ENCODE measurements around the gene KLF15.

Gene KLF15

GRCh38 chr3:126389112-126389793 lies 32.0 kb upstream of the KLF15 start:
- peak; percentile 75 for DNase-seq

DNA sequence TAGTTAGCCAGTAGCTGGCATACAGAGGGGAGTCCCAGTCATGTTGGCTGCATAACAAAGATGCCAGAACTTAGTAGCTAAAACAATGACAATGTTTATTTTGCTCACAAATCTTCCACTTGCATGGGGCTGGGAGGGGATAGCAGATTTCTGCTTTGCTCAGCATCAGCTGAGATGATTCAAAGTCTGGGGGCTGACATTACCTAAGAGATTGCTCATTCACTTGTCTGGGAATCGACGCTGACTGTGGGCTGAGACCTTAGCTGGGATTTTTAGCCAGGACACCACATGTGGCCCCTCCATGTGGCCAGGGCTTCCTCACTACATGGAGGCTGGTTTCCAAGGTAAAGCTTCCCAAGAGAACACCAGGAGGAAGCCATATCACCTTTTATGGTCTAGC lies 24.8 kb upstream of the KLF15 start:
- DNase-seq, result no peak

DNA sequence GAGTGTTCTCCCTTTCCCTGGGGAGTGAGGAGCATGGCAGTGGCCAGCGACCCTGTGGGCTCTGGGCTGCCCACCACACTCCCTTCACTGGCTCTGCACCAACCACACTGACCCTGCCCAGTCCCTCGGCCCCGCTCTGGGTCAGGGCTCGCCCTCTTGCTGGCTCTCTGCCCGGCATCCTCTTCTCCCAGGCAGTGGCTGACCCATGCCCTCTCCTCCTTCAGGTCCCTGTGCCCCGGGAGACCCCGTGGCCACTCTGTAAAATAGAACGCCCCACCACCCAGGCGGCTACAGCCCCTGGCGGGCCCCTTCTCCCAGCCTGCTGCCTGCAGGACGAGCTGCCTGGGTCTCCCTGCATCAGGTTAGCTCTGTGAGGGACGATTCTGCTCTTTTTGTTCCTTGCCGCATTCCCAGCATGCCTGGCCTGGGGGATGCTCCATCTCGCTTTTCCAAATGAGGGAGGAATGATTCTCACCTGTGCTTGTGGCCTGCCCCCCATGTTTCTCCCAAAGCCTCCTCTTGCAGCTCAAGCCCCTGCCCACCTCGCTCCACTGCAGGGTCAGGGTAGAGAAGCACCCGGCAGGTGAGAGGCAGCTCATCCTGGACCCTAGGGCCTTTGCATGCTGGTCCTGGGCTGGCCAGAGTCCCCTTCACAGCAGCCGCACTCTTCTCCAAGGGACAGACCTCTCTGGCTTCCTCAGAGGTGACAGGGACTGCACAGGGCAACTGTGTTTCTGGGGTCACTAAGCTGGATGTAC lies 23.0 kb upstream of the KLF15 start:
- no peak for DNase-seq

GRCh38 chr3:126378341-126378751 lies 21.1 kb upstream of the KLF15 start:
- DNase-seq, result no peak

DNA sequence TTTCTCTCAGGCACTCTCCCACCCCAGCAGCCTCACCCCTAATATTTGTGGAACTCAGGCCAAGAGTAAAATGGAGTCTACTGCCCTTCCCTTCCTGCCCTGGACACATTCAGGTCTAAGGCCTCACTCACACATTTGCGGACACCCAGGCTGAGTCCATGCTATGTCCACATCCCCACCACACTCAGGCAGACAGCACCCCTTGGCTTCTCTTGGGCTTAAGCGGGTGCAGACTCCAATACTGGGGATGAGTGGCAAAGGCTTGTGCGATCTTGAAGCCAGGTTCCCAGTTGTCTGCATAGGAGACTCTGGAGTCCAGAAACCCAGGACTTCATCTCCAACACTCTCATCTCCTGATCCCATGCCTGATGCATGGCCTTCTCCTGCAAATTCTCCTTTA lies 20.0 kb upstream of the KLF15 start:
- DNase-seq, result no peak

- no peak for DNase-seq
Observed at GRCh38 chr3:126376444-126376843, 19.2 kb upstream of the KLF15 start.

DNA sequence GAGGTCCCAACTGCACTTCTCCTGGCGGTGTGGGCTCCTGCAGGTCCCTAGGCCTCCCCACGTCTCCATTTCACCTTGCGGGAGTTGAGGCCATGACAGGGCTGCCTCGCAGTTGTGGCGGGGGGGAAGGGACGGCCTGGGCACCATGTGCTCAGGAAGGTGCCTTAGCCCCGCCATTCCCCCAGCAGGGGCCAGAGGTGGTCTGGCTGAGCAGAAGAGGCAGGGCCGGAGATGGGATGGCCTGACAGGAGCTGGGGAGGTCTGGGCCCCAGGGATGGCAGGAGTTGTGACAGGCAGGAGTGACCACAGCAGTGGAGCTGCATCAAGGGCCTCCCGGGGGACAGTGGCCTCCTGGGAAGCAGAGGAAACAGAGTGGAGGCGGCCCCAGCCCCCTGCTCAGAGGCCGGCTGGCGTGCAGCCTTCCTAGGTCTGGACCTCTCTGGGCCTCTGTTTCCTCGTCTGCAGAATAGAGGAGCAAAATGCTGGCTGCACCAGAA lies 18.7 kb upstream of the KLF15 start:
- no peak for DNase-seq

DNA sequence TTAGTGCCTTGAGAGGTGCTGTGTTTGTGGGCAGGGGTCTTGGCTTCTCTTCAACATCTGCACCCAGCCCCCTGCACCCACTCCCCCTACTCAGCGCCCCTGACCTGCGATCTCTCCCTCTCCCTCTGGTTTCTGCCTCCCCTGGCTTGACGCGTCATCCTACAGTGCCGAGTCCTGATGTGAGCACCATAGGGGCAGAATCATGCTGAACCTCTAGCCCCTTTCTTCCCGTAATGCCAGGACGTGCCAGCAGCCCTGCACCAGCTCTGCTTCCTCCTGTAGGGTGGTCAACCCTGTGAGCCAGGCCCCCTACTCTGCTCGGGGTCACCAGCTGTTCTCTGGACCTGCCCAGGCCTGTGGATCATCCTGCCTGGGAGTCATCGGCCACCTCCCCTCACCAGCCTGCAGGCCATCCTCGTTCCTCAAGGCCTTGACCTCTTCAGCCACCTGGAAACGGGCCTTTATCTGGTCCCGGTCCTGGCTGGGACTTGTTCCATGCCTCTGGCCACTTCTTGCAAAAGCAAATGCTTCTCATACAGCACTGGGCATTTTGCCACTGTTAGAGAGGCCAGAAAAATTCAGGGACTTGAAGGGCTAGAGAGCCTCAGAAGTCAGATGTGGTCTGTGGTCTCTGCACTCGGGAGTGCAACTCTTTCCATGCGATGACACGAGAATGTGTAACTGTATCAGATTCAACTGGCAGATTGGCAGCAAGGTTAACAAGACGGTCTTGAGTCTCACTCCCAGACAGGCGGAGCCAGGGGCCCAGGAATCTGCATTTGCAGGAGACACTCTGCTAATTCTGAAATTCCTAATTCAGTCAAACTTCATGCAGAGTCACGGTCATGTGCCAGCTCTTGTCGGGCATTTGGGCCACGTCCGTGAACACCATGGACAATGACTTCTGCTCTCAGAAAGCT lies 16.7 kb upstream of the KLF15 start:
- no peak for DNase-seq

DNA sequence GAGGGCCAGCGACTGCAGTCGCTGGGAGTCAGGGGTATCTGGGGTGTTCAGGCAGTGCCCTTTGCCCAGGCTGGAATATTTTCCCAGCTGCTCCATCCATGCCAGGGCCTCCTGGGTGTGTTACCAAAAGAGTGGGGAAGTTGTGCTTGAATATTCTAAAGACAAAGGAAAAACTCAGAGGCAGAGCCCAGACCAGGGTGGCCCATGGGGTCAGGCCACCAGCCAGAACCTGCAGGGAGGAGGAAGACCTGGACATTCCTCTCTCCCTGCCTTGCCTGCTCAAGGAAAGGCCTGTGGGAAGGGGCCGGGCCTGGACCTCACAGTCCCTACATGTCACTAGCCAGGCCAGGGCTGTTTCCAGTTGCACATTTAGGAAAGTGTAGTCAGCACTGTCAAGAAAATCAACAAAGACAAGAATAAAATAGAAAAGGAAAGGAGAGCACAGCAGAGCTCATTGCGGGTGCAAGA lies 16.0 kb upstream of the KLF15 start:
- no peak for DNase-seq

- DNase-seq, result no peak
Observed at GRCh38 chr3:126372413-126373145, 15.4 kb upstream of the KLF15 start.

- no peak for DNase-seq
Observed at GRCh38 chr3:126371096-126371705, 14.0 kb upstream of the KLF15 start.

DNA sequence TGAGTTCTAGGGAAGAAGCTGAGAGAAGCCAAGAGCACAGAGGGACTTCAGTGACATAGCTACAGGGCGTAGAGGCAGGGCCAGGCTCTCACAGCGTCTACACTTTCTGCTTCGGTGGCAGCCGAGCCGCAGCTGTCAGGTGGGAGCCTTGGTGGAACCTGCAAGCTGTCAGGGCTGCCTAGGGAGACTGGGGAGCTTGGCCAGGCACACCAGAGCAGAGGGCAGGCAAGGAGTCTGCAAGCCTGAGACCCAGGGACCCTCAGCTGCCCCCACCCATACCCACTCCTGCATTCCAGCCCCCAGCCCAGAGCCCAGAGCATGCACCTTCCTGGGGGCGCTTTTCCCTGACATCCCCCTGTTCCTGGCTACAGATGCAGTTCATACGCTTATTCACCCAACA lies 13.4 kb upstream of the KLF15 start:
- no peak for DNase-seq

DNA sequence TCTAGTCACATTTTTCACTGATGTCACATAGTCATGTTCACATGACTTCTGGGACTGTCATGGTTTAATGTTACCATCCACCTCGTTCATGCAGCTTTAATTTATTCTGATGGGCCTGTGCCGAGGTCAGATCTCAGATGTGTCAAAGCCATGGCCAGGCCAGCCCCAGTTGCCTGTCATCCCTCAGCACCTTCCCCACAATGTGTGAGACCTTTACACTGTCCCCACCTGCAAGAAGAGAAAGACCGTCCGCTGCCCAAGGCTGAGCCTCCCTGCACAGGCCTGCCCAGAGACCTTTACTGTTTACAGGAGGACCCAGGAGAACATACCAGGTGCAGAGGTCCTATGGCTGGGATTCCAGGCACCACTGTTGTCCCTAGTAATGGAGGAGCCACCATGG lies 12.8 kb upstream of the KLF15 start:
- no peak for DNase-seq

GRCh38 chr3:126369490-126369889 lies 12.3 kb upstream of the KLF15 start:
- no peak for DNase-seq

GRCh38 chr3:126367316-126367805 lies 10.2 kb upstream of the KLF15 start:
- no peak for DNase-seq

GRCh38 chr3:126365351-126366277 lies 8.4 kb upstream of the KLF15 start:
- DNase-seq, result no peak

DNA sequence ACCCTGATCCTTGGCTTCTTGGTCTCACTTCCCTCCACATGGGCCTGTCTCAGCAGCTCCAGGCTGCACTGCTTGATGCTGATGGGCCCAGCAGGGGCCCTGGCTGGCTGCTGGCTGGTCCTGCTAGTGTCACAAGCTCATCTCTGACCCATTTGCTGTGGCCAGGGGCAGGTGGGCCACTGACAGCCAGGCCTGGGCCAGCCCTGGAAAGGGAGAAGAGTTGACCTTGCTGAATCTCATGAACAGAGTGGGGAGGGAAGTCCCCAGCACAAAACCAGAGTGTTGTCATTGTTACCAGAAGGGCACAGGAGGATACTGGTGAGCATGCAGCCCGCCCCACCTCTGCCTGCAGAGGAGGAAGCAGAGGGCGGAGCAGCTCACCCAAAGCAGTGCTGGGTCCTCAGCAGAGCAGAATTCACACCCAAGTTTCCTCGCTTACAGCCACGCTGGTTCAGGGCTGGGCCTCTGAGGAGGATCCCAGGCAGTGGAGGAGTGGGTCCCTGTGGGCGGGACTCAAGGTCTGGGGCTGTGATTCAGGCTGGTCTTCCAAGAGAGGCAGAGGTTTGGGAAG lies 7.6 kb upstream of the KLF15 start:
- DNase-seq, result no peak

DNA sequence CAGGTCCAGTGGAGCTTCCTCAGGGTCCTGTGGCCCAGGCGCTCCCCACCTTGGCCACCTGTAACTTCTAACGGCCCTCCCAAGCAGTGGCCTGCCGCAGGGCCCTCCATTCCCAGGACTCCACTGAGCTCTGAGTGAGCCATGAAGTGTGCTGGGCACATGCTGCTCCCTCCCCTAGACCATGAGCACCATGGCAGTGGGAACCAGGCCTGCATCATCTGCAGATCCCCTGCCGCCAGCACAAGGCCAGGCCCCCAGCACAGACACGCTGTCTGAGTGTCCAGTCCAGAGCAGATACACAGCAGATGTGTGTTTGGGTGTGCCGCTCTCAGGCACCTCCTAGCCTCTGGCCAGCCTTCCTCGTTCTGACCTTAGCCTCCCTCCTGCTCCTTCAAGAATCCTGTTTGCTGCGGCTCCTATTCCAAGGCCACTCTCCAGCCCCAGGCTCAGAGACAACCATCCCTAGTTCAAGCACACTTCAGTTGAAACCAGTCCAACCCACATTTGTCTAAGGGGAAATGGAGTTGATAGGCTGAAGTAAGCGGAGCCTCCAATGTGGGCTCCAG lies 7.0 kb upstream of the KLF15 start:
- no peak for DNase-seq

DNA sequence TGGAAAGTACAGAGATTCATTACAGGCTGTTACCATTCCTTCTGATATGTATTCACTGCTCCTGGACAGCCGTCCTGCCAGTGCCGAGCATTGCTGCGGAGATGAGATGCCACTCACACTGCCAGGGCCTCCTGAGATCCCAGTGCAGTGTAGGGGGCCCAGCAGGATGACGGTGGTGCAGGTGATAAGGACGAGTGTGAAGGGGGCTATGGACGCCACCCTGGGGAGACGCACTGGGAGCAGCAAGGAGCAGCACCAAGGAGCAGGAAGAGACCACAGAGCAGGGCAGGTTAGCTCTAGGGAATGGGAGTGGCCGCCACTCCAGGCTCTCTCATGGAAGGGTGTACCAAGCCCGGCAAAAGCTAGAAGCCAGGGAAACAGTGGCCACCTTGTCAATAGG lies 4.0 kb upstream of the KLF15 start:
- DNase-seq, result no peak

DNA sequence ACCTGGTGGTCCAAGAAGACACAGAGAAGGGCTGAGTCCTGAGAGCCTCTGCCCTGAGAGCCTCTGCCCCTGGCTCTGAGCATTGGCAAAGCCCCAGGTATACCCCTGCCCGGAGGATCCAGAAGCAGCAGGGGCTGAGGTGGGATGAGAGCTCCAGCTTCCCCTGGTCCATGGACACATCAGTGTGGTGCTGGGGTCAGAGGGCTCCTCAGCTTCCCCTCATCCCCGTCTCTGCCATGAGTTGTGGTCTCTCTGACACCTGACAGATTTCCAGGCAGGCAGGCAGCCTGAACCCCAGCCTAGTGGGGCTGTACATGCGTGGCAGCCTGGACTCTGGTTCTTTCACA lies 3.5 kb upstream of the KLF15 start:
- no peak for DNase-seq

Data from fibroblast of skin of right biceps (primary cell).